ENCODE results near the gene NDUFS8. TPM values are rescaled to one million over a fixed set of nuclear protein-coding genes. Genes with fewer than 3 reads are reported as not detected.

Gene NDUFS8
- total and polyA plus RNA-seq, 10 of the 15 experiments (the other 5 are each of a cell fraction or from before 2014, with no cell fraction given) = 17.6 to 308 (median 120) TPM

DNA sequence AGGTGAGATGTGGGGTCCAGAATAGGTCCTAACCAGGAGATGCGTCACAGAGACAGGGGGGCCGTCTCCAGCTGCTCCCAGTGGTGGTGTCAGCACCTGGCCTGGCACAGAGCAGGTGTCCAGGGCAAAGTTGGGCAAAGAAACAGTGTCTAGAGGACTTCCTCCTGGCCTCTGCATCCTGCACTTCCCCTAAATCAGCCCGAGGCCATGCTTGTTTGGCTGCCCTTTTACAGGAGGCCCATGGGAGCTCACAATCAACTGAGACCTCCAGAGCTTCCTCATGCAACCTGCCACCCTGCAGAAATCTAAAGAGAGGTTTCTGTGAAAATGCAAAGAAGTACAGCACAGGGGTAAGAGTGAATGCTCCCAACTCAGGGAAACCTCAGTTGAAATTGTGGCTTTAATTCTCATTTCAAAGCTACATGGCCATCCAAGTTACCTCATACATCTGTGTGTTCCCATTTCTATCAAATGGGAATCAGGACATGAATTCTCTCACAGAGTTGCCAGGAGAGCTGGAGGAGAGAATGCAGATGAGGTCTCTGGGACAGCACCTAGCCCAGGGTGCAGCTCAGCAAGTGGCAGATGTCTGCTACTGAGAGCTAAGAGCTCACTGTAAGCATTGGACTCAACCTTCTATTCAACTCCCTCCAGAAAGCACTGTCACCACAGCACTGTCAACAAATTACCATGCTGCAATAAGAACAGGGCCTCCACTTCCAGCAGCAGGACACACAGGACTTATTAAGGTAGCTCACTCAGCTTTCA lies 41.0 kb downstream of the NDUFS8 start (continued):
- TF ChIP-seq, protein P1, sequence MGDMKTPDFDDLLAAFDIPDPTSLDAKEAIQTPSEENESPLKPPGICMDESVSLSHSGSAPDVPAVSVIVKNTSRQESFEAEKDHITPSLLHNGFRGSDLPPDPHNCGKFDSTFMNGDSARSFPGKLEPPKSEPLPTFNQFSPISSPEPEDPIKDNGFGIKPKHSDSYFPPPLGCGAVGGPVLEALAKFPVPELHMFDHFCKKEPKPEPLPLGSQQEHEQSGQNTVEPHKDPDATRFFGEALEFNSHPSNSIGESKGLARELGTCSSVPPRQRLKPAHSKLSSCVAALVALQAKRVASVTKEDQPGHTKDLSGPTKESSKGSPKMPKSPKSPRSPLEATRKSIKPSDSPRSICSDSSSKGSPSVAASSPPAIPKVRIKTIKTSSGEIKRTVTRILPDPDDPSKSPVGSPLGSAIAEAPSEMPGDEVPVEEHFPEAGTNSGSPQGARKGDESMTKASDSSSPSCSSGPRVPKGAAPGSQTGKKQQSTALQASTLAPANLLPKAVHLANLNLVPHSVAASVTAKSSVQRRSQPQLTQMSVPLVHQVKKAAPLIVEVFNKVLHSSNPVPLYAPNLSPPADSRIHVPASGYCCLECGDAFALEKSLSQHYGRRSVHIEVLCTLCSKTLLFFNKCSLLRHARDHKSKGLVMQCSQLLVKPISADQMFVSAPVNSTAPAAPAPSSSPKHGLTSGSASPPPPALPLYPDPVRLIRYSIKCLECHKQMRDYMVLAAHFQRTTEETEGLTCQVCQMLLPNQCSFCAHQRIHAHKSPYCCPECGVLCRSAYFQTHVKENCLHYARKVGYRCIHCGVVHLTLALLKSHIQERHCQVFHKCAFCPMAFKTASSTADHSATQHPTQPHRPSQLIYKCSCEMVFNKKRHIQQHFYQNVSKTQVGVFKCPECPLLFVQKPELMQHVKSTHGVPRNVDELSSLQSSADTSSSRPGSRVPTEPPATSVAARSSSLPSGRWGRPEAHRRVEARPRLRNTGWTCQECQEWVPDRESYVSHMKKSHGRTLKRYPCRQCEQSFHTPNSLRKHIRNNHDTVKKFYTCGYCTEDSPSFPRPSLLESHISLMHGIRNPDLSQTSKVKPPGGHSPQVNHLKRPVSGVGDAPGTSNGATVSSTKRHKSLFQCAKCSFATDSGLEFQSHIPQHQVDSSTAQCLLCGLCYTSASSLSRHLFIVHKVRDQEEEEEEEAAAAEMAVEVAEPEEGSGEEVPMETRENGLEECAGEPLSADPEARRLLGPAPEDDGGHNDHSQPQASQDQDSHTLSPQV (IDR thresholded peaks at IDR 0.05) = no peak
- no peak for TF ChIP-seq TBL1XR1 (IDR thresholded peaks at IDR 0.05; ENCODE audit: low read depth, low read length)
- TF ChIP-seq TCF7 (IDR thresholded peaks at IDR 0.05; ENCODE audit: borderline replicate concordance) = no peak

DNA sequence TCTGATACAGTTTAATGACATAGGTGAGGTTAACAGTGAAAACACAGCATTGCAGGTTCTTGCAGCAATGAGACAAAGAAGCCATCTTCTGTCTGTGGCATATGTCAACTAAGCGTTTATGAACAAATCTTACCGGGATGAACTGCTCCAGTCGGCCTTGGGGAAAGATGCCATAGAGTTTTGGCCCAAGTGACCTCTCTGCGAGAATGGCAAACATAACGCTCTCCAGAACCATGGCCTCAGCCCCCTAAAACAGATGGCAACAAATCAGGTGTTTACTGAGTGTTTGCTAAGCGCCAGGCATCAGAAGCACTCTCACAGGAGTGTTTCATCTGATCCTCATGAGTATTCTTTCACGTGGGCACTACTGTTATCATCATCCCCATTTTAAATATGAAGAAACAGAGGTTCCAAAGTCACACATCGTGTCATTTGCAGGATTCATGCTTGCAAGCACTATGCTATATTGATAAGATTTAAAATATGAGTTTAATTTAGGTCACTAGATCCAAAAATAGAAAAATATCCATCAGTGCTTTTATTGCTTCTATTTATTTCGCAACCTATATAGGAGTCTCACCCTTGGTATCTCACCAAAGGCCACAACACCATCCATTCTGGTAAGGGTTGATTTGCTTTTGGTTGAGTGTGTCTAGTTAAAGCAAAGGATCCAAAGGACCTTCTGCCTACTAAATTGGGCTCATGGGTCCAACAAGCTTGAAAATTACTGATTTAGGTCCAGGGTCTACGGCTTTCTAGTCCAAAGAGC lies 44.3 kb downstream of the NDUFS8 start:
- intact Hi-C loops (cut with micrococcal nuclease; ENCODE audit: unreplicated experiment) = no loop called here
- no peaks in the 10 kb centered on the region for H4K20me1 ChIP-seq (ENCODE audit: control insufficient read depth, insufficient read depth)

More for the DNA sequence above, 44.3 kb downstream of the NDUFS8 start:
- DNase-seq (ENCODE audit: low read depth, low spot score) (no peak), FAIRE-seq (no peak), ATAC-seq (no peak)
- 77% methylated on average over 10 of the region's 10 CpGs for WGBS (ENCODE audit: insufficient coverage, insufficient replicate concordance, low lambda C conversion rate, missing lambda C conversion rate)
- H3K9me3 ChIP-seq (replicated peaks; ENCODE audit: control insufficient read depth, insufficient read depth, low read length) = no peaks in the 10 kb centered on the region
- no peak overlapping the region for H3K27ac ChIP-seq (ENCODE audit: control insufficient read depth, insufficient read depth)
- no peak overlapping the region for H3K4me3 ChIP-seq
- ChIA-PET RAD21 (ENCODE audit: unreplicated experiment) (interaction anchor here (1.4 kb wide), 1 partner anchor 131 kb away, joined by 3 read pairs; no protein-coding TSS in a partner anchor), CTCF (interaction anchor here (1.2 to 1.5 kb wide), 2 partner anchors 19 to 222 kb away, joined by 3 to 4 read pairs; no protein-coding TSS in a partner anchor), SMC1A (ENCODE audit: uncharacterized antibody, unreplicated experiment) (no interaction called here), POLR2A (no interaction called here)
- no peak overlapping the region for H3K4me2 ChIP-seq (ENCODE audit: control insufficient read depth, insufficient read depth)
- H3K79me2 ChIP-seq (ENCODE audit: control insufficient read depth, insufficient read depth, low read length) = no peaks in the 10 kb centered on the region
- peaks cover 12 to 24% of the 10 kb centered on the region in 2 experiments; a peak in 3 of 4 replicates for H3K36me3 ChIP-seq (ENCODE audit: control insufficient read depth in 2 of 2, insufficient read depth in 2 of 2, low read length in 1 of 2)
- in situ Hi-C loops (cut with MboI) = no loop called here
- BruUV-seq (replicated peaks) = no TSS peak
- TF ChIP-seq RAD51 (IDR thresholded peaks at IDR 0.05) (no peak), YBX1 (IDR thresholded peaks at IDR 0.05) (no peak), DPF2 (IDR thresholded peaks at IDR 0.05) (no peak), ZNF622 (IDR thresholded peaks at IDR 0.05) (no peak)
- TF ChIP-seq, protein P2, sequence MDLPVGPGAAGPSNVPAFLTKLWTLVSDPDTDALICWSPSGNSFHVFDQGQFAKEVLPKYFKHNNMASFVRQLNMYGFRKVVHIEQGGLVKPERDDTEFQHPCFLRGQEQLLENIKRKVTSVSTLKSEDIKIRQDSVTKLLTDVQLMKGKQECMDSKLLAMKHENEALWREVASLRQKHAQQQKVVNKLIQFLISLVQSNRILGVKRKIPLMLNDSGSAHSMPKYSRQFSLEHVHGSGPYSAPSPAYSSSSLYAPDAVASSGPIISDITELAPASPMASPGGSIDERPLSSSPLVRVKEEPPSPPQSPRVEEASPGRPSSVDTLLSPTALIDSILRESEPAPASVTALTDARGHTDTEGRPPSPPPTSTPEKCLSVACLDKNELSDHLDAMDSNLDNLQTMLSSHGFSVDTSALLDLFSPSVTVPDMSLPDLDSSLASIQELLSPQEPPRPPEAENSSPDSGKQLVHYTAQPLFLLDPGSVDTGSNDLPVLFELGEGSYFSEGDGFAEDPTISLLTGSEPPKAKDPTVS (IDR thresholded peaks at IDR 0.05; ENCODE audit: low read depth, low read length) = no peak
- no peaks in the 10 kb centered on the region for H3K27me3 ChIP-seq (replicated peaks in 1 of 2; ENCODE audit: control insufficient read depth in 2 of 2, insufficient read depth in 2 of 2, low read length in 1 of 2)
- H3K9ac ChIP-seq (ENCODE audit: control insufficient read depth, insufficient read depth, low read length) = no peak overlapping the region
- no peak overlapping the region for H2AFZ ChIP-seq (ENCODE audit: control insufficient read depth, low read depth, low read length)
- peaks cover 3% of the 10 kb centered on the region; the same call in 1 of the 2 replicates for H3K4me1 ChIP-seq (ENCODE audit: control insufficient read depth, insufficient read depth, low read length)

All from GM12878 (cell line).